Coronary artery (tissue), 2 donors: ENCODE measurements around the gene S100A2.

ENCODE experiments used
- DNase-seq: peaks from one replicate; pipeline ENCODE4 v3.0.0-alpha.2; 2017; ENCODE audit warnings: low spot score
- H3K27ac ChIP-seq, 2 donors: fragments of 200-600 bp; sonication (generic); one replicate each; pipeline ENCODE4 v1.5.1; 2016 to 2019
- H3K4me3 ChIP-seq: fragments of 200-600 bp; sonication (generic); 2 replicates; pipeline ENCODE4 v1.5.1; 2016; ENCODE audit warnings: mild to moderate bottlenecking, moderate library complexity
- CTCF ChIP-seq: fragments of 200-600 bp; sonication (generic); IDR thresholded peaks from one replicate; pipeline ENCODE4 v1.5.1; 2019; ENCODE audit warnings: antibody characterized with exemption

S100A2 gene

GRCh38 chr1:153556348-153556747, 9.3 kb downstream of the S100A2 start:
- Histone ChIP-seq H3K27ac (no peak overlapping the region), H3K4me3 (no peak overlapping the region)
- DNase-seq, result no peak
- TF ChIP-seq CTCF, result no peak

GRCh38 chr1:153553830-153554541, 11.7 kb downstream of the S100A2 start:
- no peak for TF ChIP-seq CTCF
- DNase-seq, result no peak
- no peak overlapping the region for H3K4me3 ChIP-seq
- H3K27ac ChIP-seq, result peak overlapping the region; percentile 74 to 86

DNA sequence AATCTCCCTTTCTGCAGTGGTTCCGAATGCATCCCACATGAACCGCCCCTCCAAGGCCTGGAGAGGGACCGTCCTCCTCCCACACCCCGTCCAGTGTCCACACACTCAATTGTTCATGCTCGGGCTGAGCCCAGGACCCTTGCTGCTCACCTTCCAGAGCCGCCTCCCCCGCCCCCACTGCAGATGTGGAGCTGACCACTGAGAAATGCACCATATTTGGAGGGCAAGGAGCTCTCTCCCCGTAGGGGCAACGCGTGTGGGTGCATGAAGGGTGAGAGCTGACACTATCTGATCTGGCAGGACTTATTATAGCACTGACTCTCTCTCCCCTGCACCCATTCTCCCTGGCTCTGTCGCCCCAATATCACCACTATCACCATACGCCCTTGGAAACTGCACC, 12.5 kb downstream of the S100A2 start:
- H3K27ac ChIP-seq, result peak overlapping the region; percentile 74 to 86
- no peak overlapping the region for H3K4me3 ChIP-seq
- DNase-seq, result no peak
- no peak for TF ChIP-seq CTCF

DNA sequence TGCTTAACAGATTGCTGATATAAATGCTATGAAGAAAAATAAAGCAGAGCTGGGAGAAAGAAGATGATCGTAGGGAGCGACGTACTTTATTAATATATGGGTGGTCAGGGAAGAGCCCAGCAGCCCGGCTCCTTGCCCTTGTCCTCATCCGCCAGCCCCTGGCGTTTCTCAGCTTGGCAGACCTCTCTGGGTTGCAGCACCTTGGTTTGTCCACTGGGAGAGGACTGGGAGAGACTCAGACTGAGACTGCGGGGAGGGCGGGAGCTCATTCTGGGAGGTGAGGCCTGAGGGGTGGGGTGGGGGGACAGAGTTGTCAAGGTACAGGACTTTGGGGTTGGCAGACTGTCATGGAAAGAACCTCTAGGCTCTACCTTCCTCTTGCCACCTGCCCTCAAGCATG, 13.3 kb downstream of the S100A2 start:
- TF ChIP-seq CTCF, result no peak
- Histone ChIP-seq H3K4me3 (no peak overlapping the region), H3K27ac (peak overlapping the region in 1 of 2 donors; percentile 86)
- no peak for DNase-seq

DNA sequence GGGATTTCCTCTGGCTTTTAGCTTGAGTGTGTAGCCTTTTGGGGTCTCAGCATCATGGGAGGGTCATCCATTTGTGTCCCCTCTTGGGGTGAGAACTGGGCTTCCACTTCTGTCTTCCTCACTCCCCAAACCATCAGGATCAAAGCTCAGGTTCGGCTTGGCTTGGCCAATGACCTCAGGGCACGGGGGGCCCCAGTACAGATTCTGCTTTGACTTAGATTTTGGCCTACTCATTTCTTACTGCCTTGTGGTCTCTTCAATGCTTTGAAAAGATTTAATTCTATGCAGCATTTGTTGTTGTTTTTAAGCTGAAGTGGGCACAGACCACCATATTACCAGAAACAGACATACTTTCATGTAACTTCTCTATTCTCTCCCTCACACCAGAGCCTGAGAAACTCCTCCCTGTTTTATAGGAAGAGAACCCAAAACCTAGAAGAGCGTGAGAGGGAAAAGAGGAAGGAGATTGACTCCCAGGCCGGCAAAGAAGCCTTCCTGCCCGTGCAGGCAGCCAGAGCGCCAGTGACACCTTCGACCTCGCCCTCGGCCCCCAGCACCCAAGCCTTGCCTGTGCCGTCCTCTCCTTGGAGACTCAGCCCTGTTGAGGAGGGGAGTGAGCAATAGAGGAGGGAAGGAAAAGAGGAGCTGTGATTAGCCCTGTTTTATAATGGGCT, 14.7 kb downstream of the S100A2 start:
- no peak for TF ChIP-seq CTCF
- peak overlapping the region; percentile 62 to 96 for H3K27ac ChIP-seq

DNA sequence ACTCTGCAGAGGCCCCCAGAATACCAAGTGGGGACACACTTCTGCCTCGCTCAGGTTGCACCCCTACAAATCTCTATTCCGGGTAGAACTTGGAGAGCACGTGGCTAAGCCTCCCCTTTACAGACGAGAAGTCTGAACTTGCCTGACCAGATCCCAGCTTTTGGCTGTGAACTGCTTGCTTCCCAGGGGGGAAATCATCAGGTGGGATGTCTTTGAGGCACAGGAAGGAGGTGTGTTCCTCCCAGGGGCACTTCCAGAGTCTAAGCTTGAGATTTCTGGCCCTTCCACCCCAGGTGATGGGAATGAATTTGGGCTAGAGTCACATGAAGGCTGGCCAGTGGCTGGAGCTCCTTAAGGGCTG, 15.3 kb downstream of the S100A2 start:
- Histone ChIP-seq H3K4me3 (no peak overlapping the region), H3K27ac (peak overlapping the region; percentile 62 to 96)
- TF ChIP-seq CTCF, result no peak
- DNase-seq, result no peak

More for the DNA sequence above, 14.7 kb downstream of the S100A2 start:
- no peak overlapping the region for H3K4me3 ChIP-seq
- DNase-seq, result no peak
